OCI-M1 (cell line): ENCODE measurements around the gene CYTH1.

Experiments
- DNase-seq: peaks from one replicate; lab custom pipeline; 2025; lab: John Stamatoyannopoulos, UW

Gene CYTH1

GRCh38 chr17:78669975-78670518, 112.0 kb downstream of the CYTH1 start:
- no peak for DNase-seq

- DNase-seq = no peak
Observed at GRCh38 chr17:78669256-78669974, 112.7 kb downstream of the CYTH1 start.

- DNase-seq = no peak
Observed at GRCh38 chr17:78668847-78669246, 113.2 kb downstream of the CYTH1 start.

- DNase-seq = no peak
Observed at GRCh38 chr17:78667741-78668640, 114.1 kb downstream of the CYTH1 start.

GRCh38 chr17:78667091-78667490, 115.0 kb downstream of the CYTH1 start:
- no peak for DNase-seq

GRCh38 chr17:78665952-78666920, 115.8 kb downstream of the CYTH1 start:
- DNase-seq = peak; percentile 98

- DNase-seq = no peak
Observed at GRCh38 chr17:78665387-78665951, 116.6 kb downstream of the CYTH1 start.

GRCh38 chr17:78664476-78665386, 117.3 kb downstream of the CYTH1 start:
- peak; percentile 35 for DNase-seq

- no peak for DNase-seq
Observed at GRCh38 chr17:78661093-78661770, 120.8 kb downstream of the CYTH1 start.

- no peak for DNase-seq
Observed at GRCh38 chr17:78659546-78659945, 122.5 kb downstream of the CYTH1 start.

GRCh38 chr17:78658281-78658785, 123.7 kb downstream of the CYTH1 start:
- no peak for DNase-seq

- DNase-seq = no peak
Observed at GRCh38 chr17:78655251-78655940, 126.7 kb downstream of the CYTH1 start.

GRCh38 chr17:78654325-78654724, 127.7 kb downstream of the CYTH1 start:
- DNase-seq = no peak

GRCh38 chr17:78653382-78653781, 128.7 kb downstream of the CYTH1 start:
- DNase-seq = no peak

- no peak for DNase-seq
Observed at GRCh38 chr17:78652913-78653312, 129.2 kb downstream of the CYTH1 start.

GRCh38 chr17:78652024-78652423, 130.0 kb downstream of the CYTH1 start:
- no peak for DNase-seq

- DNase-seq = no peak
Observed at GRCh38 chr17:78651554-78651953, 130.5 kb downstream of the CYTH1 start.

- no peak for DNase-seq
Observed at GRCh38 chr17:78650093-78650715, 131.9 kb downstream of the CYTH1 start.
